Umbilical cord (tissue), 2 donors: Measurements from ENCODE around the gene SH3BP1. TPM values are rescaled to one million over a fixed set of nuclear protein-coding genes. Genes with fewer than 3 reads are reported as not detected.
"Not testable (repeated sequence)": the region's sequence is repeated elsewhere in the genome, so short reads cannot be mapped to it uniquely, and the experiment has no call there.

Source experiments
- DNase-seq: peaks from one replicate; pipeline ENCODE4 v3.0.0-alpha.2; 2015; ENCODE audit warnings: low spot score
- total RNA-seq: library from RNA; depleted of rRNA; stranded (reverse); fragments of >200 nt; gene quantifications from one replicate; pipeline ENCODE4 v1.2.3, GENCODE V29; 2014; ENCODE audit warnings: low replicate concordance; ENCODE audit not compliant: insufficient read depth

SH3BP1 gene, protein sequence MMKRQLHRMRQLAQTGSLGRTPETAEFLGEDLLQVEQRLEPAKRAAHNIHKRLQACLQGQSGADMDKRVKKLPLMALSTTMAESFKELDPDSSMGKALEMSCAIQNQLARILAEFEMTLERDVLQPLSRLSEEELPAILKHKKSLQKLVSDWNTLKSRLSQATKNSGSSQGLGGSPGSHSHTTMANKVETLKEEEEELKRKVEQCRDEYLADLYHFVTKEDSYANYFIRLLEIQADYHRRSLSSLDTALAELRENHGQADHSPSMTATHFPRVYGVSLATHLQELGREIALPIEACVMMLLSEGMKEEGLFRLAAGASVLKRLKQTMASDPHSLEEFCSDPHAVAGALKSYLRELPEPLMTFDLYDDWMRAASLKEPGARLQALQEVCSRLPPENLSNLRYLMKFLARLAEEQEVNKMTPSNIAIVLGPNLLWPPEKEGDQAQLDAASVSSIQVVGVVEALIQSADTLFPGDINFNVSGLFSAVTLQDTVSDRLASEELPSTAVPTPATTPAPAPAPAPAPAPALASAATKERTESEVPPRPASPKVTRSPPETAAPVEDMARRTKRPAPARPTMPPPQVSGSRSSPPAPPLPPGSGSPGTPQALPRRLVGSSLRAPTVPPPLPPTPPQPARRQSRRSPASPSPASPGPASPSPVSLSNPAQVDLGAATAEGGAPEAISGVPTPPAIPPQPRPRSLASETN
- 11.8 TPM for total RNA-seq

DNA sequence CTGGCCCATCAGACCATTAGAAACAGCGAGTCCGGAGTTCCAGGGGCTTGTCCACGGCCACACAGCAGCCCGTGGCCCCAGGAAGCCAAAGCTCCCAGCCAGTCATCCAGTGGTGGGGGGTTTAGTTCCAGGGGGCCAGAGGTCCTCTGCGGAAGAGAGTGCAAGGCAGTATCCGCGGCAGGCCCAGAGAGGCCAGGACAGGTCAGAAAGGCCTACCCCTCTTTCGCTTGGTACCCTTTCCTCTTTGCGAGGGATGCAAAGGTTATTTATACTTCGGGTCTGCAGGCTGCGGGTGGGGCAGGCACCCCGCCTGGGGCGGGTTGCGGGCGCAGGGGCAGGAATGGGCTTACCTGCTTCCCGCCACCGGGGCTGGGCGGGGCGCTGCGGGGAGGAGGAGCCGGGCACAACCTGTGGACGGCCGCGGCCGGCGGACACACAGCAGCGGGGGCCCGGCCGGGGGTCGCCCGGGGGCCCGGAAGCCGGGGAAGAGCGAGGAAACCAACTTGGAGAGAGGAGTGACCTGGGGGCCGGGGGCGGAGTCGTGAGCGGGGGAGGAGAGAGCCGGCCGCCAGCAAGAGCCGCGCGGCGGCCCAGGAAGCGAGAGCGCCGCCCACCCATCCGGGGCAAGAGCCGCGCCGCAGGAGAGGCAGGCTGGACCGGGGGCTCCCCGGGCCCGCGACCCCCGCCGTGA is at the start of gene SH3BP1:
SH3BP1 (plus strand) TSS at position 600 of the 691 bp plus-strand sequence. CDS start 119 bp downstream, outside the sequence.
- peak; percentile 69 for DNase-seq

DNA sequence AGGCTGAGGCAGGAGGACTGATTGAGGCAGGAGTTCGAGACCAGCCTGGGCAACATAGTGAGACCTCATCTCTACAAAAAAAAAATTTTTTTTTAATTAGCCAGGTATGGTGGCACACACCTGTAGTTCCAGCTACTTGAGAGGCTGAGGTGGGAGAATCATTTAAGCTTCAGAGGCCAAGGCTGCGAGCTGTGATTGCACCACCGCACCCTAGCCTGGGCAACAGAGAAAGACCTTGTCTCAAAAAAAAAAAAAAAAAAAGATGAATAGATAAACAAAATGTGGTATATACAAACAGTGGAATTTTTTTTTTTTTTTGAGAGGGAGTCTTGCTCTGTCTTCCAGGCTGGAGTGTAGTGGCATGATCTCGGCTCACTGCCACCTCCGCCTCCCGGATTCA is 48.4 kb upstream of the SH3BP1 start:
- DNase-seq: not testable (repeated sequence)

DNA sequence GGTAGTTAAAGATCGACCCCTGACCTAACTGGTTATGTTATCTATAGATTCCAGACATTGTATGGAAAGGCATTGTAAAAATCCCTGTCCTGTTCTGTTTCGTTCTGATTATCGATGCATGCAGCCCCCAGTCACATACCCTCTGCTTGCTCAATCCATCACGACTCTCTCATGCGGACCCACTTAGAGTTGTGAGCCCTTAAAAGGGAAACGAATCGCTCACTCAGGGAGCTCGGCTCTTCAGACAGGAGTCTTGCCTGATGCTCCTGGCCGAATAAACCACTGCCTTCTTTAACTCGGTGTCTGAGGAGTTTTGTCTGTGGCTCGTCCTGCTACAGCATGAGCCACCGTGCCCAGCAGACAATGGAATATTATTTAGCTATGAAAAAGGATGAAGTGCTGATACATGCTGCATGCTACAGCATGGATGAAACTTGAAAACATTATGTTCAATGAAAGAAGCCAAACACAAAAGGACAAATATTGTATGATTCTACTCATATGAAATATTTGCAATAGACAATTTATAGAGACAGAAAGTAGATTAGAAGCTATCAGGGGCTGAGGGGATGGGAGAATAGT is 47.6 kb upstream of the SH3BP1 start:
- no peak for DNase-seq

DNA sequence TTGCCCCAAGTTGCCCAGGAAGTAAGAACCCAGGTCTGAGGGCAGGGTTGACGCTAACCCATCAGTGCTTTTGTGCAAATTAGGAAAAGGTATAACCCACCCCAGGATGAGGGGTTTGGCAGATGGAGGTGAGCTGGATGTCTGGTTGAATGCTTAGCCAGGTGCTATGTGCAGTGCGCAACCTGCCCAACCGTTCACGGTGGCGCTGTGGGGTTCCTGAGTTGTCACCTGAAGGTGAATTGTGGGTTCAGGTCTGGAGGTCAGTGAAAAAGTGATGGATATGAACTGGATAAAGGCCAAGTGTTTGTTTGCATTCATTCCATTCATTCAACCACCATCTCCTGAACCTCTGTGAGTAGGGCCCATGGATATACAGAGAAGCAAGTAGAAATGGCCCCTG is 45.2 kb upstream of the SH3BP1 start:
- DNase-seq: no peak

DNA sequence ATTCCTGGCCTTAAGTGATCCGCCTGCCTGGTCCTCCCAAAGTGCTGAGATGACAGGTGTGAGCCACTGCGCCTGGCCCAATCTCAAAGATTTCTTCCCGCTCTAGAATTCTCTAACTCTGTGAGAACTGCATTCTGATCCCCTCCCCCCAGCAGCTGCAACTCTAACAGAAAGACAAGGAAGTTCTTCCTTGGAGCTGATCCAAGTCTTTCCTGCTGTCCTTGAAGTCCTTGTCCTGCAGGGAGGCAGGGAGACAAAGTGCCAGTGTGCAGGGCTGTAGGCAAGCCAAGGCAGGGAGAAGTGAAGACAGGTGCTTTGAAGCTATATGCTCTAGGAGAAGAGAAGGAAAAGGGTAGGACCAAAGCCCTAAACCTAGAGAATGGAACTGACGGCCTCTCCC is 40.3 kb upstream of the SH3BP1 start:
- DNase-seq: no peak

DNA sequence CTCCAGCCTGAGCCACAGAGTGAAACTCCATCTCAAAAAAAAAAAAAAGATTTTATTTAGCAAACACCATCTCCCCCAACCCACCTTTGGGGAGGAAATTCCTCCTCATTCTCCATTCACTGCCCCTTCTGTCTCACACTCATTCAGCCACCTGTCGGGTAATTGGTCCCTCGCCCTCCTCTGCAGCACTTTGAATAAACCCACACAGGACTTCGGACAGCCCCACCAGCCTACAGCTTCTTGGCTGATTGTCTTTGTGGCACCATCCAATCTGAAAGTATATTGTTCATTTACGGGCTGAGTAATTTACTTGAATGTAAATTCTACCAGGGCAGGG is 38.3 kb upstream of the SH3BP1 start:
- DNase-seq: no peak

DNA sequence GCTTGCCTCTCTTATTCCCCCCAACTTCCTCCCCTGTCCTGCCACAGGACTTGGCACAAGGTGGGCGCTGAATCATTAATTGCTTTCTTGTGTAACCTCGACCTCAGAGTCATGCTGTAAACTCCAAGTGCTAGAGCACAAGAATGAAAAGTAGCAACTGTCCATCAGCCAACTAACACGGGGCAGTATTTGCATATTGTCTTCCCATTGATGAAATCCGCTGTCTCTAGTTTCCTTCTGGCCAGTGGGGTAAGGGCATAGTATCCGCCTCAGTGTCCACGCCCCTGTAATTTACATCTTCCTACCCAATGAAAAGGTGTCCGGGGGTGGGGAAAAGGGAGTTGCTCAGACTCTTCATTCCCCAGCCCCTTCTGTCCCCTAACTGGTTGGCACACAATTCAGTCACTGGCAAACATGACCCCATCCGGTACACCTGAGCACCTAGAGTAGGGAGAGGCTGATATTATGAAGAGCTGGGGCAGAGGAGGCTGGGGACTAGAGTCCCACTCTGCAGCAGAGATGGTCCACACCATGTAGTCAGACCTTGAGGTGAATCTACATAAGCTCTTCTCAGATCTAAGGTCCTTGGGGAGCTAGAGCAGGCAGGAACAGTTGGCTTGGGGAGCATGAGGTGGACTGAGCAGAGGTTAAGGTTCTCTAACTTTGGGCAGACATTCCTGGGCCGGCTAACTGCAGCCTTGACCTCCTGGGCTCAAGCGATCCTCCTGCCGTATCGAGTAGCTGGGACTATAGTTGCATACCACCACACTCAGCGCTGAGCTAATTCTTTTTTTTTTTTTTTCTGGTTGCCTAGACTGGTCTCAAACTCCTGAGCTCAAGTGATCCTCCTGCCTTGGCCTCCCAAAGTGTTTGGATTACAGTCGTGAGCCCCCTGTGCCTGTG is 37.7 kb upstream of the SH3BP1 start:
- no peak for DNase-seq

DNA sequence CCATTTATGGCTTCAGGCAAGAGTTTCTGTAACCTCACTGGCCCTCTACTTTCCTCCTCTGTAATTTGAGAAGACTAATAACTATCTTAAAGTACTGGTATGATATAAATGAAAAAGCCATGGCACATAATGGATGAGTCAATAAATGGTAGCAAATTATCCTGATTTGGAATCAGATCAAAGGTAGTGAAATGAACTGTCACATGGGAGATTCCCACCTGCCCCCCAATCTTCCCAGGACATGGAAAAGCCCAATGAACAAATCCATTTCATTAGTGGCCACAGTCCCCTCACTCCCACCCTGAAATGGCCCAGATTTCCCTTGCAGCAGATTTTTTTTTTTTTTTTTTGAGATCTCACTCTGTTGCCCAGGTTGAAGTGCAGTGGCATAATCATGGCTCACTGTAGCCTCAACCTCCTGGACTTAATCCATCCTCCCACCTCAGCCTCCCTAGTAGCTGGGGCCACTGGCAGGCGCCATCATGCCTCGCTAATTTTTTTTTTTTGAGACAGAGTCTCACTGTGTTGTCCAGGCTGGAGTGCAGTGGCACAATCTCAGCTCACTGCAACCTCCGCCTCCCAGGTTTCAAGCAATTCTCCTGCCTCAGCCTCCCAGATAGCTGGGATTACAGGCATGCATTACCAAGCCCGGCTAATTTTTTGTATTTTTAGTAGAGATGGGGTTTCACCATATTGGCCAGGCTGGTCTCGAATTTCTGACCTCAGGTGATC is 36.8 kb upstream of the SH3BP1 start:
- DNase-seq: not testable (repeated sequence)

DNA sequence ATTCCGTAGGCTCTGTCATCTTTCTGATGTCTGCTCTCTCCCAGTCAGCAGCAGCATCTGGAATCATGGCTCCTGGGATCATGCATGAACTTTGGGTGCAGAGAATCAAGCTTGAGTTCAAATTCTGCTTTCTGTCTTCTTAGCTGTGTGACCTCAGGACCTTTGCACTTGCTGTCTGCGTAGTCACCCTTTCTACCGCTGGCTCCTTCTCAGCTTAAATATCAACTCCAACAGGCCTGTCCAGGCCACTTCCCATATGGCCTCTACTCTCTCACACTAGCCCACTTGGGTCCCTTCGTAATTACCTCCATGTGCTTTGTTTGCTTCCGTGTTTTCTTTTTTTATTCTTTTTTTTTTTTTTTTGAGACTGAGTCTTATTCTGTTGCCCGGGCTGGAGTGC is 35.4 kb upstream of the SH3BP1 start:
- DNase-seq: no peak

DNA sequence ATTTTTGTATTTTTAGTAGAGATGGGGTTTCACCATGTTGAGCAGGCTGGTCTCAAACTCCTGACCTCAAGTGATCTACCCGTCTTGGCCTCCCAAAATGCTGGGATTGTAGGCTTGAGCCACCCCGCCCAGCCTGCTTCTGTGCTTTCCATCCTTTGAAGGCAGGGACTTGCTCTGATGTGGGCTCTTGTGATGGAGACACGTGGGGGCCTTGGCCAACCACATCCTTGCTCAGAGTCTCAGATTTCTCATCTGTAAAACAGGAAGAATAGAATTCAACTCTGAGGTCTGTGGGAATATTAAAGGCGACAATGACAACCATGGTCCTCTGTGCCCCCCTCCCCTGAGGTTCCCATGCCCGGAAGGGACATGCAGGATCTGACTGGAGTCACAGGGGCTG is 34.6 kb upstream of the SH3BP1 start:
- no peak for DNase-seq

DNA sequence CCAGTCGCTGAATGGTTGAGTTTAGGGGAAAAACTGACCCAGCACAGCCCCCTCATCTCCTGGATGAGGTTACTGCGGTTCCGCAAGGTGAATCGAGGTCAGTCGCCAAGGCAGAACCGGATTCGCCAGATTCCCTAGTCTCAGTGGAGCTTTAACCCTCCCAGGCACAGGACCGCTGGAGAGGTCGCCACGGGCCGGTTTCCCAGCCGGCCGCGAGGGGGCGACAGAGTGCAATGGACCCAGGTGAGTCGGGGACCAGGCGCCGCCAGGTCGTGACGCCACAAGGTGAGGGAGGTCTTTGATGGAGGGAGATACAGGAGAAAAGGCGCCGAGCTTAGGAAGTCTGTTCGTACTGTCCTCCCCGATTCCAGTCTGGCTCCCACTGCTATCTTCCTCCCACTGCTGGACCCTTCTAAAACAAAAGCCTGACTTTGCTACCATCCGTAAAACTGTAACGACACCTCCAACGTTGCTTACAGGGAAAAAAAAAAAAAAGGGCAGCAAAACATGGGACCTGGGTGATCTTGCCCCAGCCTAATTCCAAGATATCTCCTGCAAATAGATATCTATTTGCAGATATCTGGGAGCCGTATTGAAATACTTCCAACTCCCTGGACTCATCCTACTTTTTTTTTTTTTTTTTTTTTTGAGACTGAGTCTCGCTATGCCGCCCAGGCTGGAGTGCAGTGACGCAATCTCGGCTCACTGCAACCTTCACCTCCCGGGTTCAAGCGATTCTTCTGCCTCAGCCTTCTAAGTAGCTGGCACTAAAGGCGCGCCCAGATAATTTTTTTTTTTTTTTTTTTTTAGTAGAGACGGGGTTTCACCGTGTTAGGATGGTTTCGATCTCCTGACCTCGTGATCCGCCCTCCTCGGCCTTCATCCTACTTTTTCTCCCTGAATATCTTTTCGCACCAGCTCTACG is 32.2 kb upstream of the SH3BP1 start:
- DNase-seq: peak; percentile 77

DNA sequence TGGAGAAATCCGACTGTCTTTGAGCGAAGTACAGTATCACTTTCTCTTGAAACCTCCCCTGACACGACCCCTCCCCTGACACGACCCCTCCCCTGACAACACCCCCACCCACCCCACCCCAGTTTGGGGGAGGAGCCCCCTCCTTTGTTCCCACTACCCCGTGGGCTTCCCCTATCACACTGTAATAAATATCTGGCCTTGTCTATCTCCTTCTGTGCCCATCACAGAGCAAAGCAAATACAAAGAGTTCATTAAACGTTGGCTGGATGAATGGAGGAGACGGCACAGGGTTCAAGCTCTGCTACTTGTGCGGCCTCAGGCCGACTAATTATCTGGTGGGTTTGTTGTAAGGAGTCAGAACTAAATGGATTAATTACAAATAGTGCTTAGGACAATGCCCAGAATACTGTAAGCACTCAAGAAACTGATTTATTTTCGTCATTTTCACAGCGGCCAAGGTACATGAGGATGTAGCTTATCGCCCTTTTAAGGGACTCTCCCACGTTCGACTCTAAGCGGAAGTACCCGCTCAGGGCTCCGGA is 31.5 kb upstream of the SH3BP1 start:
- DNase-seq: no peak

DNA sequence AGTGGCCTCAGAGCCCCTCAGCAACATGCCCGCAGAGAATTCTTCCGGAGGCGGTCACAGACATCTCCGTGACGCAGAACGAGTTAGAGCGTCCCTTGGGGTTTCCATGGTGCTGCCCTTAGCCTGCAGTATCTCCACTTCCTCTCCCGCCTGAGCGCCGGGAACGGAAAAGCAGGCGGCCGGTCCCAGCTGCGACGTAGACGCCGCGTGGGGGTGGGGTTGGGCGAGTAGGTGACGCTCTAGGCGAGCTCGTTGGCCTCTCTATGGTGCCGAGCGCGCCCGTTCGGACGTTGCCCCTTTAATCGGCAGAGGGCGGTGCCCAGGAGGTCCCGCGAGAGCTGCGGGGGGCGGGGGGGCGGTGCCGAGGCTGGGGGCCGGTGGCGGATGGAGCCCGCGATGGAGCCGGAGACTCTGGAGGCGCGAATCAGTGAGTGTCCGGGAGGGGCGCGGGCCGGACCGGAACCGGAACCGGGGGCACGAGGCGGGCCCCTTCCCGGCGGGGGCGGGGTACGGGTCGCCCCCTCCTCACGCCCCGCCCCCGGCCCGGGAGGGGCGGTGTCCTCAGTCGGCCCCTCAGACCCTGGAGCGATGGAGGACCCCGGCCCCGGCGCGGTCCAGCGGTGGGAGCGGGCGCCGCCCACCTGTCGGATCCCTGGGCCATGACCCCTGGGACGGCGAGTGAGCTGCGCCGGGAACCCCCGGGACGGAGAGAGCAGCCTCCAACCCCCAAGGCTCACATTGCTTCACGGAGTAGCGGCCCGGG is 30.8 kb upstream of the SH3BP1 start, which contains the start of gene GGA1:
GGA1 (plus strand) TSS at position 358 of the 763 bp plus-strand sequence; CDS start at position 385, 27 bp downstream.
- DNase-seq: peak; percentile 99

DNA sequence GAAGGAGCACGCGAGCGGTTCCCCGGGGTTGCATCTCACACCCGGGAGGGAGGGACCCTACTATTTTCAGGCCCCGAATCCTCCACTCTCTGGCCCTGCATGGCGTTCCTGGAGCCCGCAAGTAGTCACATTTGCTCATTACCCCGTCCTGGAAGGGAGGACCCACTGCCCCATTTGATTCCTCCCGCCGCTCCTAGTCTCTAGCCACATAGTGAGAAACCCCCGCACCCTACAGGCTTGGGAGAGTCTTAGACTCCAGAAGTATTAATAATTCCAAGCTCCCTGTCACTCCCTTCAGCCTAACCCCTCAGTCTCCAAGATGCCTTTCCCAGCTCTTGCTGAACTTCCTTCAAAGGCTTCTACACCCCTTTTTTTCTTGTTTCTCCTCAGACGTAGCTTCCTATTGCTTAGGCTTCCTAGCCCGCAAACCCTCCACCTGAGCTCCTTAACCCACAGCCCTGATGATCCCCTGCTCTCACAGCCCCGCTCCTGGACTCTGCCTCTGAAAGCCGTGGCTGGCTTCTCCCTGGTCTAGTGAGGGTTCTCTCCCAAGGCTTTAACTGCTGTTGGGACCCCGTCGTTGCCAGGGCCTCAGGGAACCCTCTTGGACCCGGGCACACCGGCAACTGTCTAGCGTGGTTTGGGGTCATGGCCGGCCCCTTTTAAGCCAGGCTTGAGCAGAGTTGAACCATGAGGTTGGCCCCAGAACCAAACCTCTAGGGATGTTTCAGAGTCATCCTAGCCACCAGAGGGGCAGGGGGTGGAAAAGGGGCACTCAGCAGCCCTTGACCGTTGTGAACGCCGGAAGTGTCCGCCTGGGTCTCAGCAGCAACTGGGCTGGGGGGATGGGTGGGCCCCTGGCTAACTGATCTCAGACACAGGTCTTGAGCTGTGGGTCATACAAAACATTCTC is 30.0 kb upstream of the SH3BP1 start:
- DNase-seq: no peak

DNA sequence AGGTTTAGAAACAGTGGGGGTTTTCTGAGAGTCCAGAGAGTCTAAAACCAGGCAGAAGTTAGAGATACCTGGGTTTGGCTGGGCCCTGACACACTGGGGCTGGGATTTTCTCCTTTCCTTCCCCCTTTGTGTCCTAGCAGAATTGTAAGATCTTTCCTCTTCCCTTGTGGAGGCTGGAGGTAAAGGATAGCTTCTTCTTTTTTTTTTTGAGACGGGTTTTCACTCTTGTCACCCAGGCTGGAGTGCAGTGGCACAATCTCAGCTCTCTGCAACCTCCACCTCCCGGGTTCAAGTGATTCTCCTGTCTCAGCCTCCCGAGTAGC is 29.4 kb upstream of the SH3BP1 start:
- not testable (repeated sequence) for DNase-seq

DNA sequence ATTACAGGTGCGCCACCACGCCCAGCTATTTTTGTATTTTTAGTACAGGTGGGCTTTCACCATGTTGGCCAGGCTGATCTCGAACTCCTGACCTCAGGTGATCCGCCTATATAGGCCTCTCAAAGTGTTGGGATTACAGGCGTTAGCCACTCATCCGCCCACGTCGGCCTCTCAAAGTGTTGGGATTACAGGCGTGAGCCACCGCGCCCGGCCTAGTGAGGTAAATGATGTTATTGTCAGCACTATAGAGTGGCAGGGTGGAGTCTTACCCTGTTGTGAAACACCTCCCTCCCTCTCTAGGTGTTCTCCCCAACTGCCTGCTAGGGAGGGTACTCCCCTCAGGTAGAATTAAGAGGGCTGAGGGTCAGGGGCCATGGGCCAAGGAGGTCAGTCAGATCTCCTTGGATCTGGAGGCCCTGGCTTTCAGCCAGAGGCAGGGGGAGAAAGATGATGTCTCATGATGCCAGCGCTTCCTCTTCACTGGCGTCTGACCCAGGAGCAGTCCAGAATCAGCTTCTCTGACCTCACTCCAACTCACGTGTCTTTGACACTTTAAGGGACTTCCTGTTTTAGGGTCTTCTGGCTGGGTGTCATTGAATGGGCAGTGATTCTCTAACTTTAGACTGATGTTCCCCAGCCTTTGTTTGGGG is 28.9 kb upstream of the SH3BP1 start:
- peak; percentile 42 for DNase-seq

DNA sequence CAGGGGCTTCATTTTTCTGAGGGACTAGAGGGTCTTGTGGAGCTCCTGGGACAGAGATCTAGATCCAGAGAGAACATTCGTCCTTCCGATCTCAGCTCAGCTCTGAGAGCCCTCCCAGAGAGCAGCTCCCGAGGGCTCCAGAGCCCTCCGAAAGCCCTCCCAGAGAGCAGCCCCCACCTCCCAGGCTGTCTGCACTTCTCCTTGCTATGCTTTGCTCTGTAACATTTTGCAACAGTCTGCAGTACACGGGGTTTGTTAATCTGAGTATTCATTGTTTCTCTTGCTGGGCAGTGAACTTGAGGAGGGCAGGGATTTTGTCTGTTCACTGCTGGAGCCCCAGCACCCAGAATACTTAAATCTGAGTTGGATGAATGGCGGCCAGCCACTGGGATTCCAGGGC is 28.3 kb upstream of the SH3BP1 start:
- DNase-seq: no peak
